Ishikawa (cell line): ENCODE data around the gene TMIGD3.

Experiments
- EP300 ChIP-seq: IDR thresholded peaks from 2 replicates; pipeline ENCODE4 v1.6.1; 2012; ENCODE audit warnings: borderline replicate concordance
- TAF1 ChIP-seq: IDR thresholded peaks from 2 replicates; pipeline ENCODE4 v1.6.1; 2012; ENCODE audit warnings: low read depth, mild to moderate bottlenecking
- TEAD4 ChIP-seq: IDR thresholded peaks from 2 replicates; pipeline ENCODE4 v1.6.1; 2012

DNA sequence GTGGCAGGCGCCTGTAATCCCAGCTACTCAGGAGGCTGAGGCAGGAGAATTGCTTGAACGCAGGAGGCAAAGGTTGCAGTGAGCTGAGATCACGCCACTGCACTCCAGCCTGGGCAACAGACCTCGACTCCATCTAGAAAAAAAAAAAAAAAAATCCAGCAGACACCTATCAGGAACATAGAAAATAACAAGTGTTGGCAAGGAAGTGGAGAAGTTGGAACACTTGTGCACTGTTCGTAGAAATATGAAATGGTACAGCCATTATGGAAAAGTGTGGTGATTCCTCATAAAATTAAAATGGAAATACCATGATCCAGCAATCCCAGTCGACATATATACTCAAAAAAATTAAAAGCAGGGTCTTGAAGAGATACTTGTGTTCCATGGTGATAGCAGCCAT, 41.7 kb downstream of the TMIGD3 start:
- TF ChIP-seq TEAD4 (no peak), TAF1 (no peak), EP300 (no peak)
